Activated T-helper 1 cell treated with anti-CD3 and anti-CD28 coated beads, Interleukin-12 subunit alpha, Interleukin-12 subunit beta, Interleukin-2, Interleukin-4 antibody, amounts not matched to agents 30 ng/mL and 10 ng/mL and 1 ng/mL, durations not matched to agents 14 hours and 24 hours and 36 hours (primary cell): ENCODE data around the gene RHBDF2. TPM values are rescaled to one million over a fixed set of nuclear protein-coding genes. Genes with fewer than 3 reads are reported as not detected.

Experiments used
- DNase-seq: peaks from one replicate; pipeline ENCODE4 v3.0.0; 2021; ENCODE audit warnings: low spot score
- H3K27ac Mint-ChIP-seq: one replicate; pipeline ENCODE4 v1.8.0; 2021; ENCODE audit warnings: mild to moderate bottlenecking, mixed read lengths
- H3K27me3 Mint-ChIP-seq: one replicate; pipeline ENCODE4 v1.8.0; 2022; ENCODE audit warnings: mild to moderate bottlenecking, moderate library complexity, mixed read lengths; ENCODE audit not compliant: insufficient read depth
- H3K36me3 Mint-ChIP-seq: one replicate; pipeline ENCODE4 v1.8.0; 2021; ENCODE audit warnings: low read depth, mixed read lengths
- H3K4me1 Mint-ChIP-seq: one replicate; pipeline ENCODE4 v1.8.0; 2021; ENCODE audit warnings: low read depth, mixed read lengths
- H3K4me3 Mint-ChIP-seq: one replicate; pipeline ENCODE4 v1.8.0; 2021; ENCODE audit warnings: mild to moderate bottlenecking, moderate library complexity, mixed read lengths
- H3K9me3 Mint-ChIP-seq: one replicate; pipeline ENCODE4 v1.8.0; 2021; ENCODE audit warnings: mixed read lengths
- intact Hi-C: fragments of 100-400 bp; cut with micrococcal nuclease; formaldehyde crosslinking; loops from one replicate; pipeline ENCODE4 v1.15.1; 2024
- total RNA-seq: library from RNA; stranded (reverse); gene quantifications from 2 replicates; pipeline ENCODE4 v1.2.3, GENCODE V29; 2022

RHBDF2 gene
- total RNA-seq, 1 donor from 2014 or later = 53.7 TPM

DNA sequence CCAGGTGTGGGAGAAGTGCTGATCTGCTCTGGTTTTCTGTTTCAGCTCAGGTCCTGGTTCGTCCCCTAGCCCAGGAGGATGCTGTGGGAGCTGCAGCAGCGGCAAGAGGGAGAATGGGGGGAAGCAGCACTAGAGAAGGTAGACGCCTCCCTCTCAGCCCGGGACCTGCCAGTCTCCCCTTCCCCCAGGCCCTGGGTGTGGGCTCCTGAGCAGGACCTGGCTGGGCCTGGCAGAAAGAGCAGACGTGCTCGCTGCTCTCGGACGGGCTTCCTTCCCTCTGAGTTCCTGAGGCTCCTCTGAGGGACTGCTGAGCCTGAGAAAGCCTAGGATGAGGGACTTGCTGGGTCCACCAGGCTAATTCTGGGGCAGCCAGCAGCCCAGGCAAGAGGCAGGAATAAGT lies 41.8 kb upstream of the RHBDF2 start:
- Mint-ChIP-seq H3K4me1 (no peaks in the 10 kb centered on the region), H3K36me3 (peaks cover 3% of the 10 kb centered on the region), H3K9me3 (no peaks in the 10 kb centered on the region), H3K27me3 (peaks cover 27% of the 10 kb centered on the region), H3K27ac (no peak overlapping the region), H3K4me3 (no peak overlapping the region)
- intact Hi-C loops = no loop called here
- DNase-seq = no peak

DNA sequence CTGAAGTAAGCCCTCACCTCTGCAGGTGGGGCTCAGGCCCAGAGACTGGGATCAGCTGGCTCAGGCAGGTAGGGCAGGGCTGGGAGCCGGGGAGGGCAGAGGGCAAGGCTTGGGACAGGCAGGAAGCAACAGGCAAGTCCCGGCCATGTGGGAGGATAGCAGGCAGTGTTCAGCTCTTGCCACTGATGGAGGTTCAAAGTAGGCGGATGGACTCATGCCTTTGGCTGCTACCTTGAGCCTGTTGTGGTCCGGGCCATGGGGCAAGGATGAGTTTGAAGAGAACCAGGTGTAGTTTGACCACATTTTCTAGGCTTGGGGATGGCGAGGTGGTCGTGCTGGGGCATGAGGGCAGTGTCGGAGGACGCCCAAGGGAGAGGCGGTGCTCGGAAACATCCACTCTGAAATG lies 41.3 kb upstream of the RHBDF2 start:
- Mint-ChIP-seq H3K4me1 (no peaks in the 10 kb centered on the region), H3K36me3 (peaks cover 3% of the 10 kb centered on the region), H3K9me3 (no peaks in the 10 kb centered on the region), H3K4me3 (no peak overlapping the region), H3K27me3 (peaks cover 27% of the 10 kb centered on the region), H3K27ac (no peak overlapping the region)
- intact Hi-C loops = no loop called here
- no peak for DNase-seq

DNA sequence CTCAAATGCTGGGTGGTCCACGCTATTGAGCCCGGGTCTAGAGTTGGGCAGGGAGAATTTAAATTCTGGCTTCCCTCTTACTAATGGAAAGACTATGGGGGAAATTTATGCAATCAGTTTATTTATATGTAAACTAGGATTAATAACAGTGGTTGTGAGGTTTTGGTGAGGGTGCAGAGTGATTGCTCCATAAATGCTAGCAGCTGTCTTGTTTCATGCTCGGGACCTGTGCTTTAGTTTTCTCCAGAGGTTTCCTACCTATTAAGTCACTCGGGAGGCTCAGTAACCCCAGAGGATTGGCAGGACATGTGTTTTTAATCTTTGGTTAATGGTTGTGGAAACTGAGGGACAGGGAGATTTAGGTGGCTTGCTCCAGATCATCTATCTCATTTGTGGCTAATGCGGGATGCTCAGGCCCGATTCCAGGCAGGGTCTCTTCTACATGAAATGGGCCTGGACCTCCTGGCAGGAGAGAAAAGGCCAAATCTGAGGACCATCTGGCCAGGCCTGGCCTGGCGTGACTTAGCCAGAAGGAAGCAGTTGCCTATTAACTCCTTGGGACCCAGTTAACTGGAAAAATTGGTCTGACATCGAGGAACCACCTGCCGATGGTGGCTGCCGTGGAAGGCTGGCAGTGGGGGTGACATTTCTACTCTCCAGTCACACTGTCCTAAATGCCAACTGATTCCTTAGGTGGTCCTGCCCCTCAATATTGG lies 40.7 kb upstream of the RHBDF2 start:
- H3K4me1 Mint-ChIP-seq = no peaks in the 10 kb centered on the region
- H3K27ac Mint-ChIP-seq = no peak overlapping the region

DNA sequence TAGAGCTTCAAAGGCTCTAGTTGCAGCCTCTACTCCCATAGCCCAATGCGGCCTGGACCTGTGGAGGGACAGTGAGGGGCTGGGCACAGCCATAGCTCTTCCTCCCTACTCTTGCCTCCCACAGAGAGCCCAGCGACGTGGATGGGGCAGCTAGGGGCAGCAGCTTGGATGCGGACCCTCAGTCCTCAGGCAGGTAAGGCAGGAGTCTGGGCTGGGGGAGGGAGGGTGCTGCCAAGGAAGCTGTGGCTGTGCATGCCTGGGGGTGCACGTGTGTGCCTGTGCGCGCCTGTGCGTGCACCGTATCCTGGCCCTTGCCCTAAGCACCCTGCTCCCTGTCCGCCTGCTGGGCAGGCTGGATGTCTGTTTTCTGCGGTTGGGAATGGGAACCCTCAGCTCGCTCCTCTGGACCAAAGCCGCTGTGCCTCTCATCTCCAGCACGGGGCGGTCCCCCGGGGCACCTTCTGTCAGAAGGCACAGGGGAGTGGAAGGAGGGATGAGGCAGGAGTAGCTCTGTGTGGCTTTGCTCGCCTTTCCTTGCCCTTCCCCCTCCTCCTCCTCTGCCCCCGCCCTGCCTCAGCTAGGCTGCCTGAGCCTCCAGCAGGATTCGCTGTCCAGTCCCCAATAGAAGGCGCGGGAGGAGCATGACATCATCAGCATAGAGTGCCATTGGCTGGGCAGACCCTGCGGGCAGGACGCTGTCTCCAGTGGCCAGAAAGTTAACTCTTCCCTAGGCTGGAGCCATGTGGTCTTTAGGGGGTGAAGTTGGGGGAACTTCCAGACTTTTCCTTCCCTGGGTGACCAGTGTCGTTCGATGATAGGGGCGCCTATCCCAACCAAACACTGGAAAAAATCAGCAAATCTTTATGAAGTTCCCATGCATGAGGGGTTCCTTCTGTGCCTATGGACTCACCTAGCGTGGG lies 39.4 kb upstream of the RHBDF2 start:
- Mint-ChIP-seq H3K27me3 (peaks cover 40% of the 10 kb centered on the region), H3K9me3 (no peaks in the 10 kb centered on the region), H3K4me3 (no peak overlapping the region), H3K27ac (no peak overlapping the region), H3K36me3 (peaks cover 3% of the 10 kb centered on the region), H3K4me1 (no peaks in the 10 kb centered on the region)
- intact Hi-C loops = no loop called here
- DNase-seq = peak; percentile 29

More for the DNA sequence above, 40.7 kb upstream of the RHBDF2 start:
- no peak for DNase-seq
- Mint-ChIP-seq H3K27me3 (peaks cover 28% of the 10 kb centered on the region), H3K36me3 (peaks cover 3% of the 10 kb centered on the region), H3K4me3 (no peak overlapping the region), H3K9me3 (no peaks in the 10 kb centered on the region)
- intact Hi-C loops = no loop called here

DNA sequence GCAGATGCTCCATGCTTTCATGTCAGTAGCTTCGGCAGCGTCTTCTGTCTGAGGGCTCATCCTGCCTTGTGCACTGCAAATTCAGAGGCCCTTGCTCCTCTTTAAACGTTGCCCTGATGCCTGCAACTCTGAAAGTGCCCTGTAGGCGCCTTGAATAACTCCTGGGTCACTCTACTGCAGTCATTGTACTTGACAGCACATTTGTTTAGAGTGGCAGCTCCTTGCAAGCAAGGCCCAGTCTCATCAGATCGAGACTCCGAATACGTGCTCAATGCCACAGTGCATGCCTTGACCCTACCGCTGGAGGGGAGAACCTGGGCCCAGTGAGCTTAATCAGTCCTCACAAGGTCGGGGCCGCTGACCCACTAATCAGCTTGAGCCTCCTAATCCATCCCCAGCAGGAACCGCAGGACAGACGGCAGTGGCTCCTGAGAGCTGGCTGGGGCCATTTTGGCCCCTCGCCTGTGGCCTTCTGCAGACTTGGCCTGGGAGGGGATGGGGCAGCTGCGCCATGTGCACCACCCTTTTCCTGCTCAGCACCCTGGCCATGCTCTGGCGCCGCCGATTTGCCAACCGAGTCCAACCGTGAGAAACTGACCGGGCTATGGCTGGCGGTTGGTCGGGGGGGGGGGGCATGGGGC lies 38.5 kb upstream of the RHBDF2 start, which contains the start of gene PRCD:
PRCD (plus strand) TSS at position 414 of the 641 bp plus-strand sequence; CDS start at position 512, 98 bp downstream.
- H3K9me3 Mint-ChIP-seq = no peaks in the 10 kb centered on the region
- H3K27ac Mint-ChIP-seq = peak within 1 kb of the TSS; percentile 40
- H3K4me3 Mint-ChIP-seq = no peak within 1 kb of the TSS
- intact Hi-C loops = no loop called here
- H3K27me3 Mint-ChIP-seq = peaks cover 45% of the 10 kb centered on the region
- peaks cover 3% of the 10 kb centered on the region for H3K36me3 Mint-ChIP-seq
- no peak for DNase-seq
- H3K4me1 Mint-ChIP-seq = no peaks in the 10 kb centered on the region

DNA sequence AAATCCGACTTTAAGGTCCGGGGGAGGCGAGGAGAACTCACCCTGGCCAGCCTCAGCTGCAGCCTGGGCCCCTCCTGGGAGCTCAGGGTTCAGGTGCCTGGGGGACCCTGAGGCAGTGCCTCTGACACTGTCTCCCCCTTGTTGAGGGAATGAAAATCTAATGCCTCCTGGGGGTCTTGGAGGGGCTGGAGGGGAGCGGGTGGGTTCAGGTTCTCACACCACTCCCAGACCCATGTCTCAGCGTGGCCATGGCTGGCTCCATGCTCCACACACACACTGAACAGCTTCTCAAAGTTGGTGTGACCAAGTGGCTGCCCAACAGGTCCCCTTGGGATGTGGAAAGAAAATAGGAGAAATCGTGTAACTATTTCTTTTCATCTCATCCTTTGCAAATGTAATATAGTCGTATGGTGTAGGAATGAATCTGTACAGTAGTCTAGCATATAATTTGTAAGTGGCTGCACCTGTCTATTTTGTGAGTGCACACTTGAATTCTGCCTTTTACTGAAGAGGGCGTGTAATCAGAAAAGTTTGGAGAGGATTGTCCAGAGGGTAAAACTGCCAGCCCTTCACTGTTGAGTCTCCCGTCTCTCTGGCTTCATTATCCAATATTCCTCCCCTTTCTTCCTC lies 37.8 kb upstream of the RHBDF2 start:
- DNase-seq = no peak
- H3K36me3 Mint-ChIP-seq = peaks cover 3% of the 10 kb centered on the region
- H3K27ac Mint-ChIP-seq = peak overlapping the region; percentile 40
- H3K4me1 Mint-ChIP-seq = no peaks in the 10 kb centered on the region
- no peak overlapping the region for H3K4me3 Mint-ChIP-seq
- intact Hi-C loops = no loop called here
- peaks cover 47% of the 10 kb centered on the region for H3K27me3 Mint-ChIP-seq
- H3K9me3 Mint-ChIP-seq = no peaks in the 10 kb centered on the region

DNA sequence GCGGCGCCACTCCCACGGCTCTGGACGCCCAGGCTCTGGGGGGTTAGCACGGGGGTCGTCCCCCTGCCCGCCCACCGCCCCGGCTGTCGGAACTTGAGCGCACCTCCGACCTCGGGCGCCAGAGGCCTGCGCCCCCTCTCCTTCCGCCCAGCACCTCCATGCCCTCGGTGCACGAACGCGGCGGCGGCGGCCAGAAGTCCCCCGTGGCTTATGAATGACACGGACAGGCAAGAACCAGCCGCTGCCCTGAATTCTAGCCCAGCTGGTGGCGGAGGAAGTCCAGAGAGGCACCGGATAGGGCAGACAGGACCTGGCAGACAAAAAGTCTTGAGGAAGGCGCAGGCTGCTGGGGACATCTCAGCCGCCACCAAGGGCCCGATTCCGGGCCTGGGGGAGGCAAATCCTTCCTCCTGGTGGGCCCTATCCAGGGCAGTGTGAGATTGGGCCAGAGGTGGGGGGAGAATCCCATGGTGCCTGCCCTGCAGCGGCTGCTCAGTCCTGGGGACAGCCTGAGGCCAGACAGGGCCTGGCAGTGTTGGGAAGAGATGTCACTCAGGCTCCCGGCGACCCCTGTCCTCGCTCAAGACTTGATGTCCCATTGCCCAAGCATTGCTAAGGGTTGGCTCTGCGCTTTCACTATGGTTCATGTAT lies 37.2 kb upstream of the RHBDF2 start:
- DNase-seq = no peak
- H3K27ac Mint-ChIP-seq = peak overlapping the region; percentile 40
- intact Hi-C loops = no loop called here
- H3K4me3 Mint-ChIP-seq = no peak overlapping the region
- no peaks in the 10 kb centered on the region for H3K9me3 Mint-ChIP-seq
- peaks cover 45% of the 10 kb centered on the region for H3K27me3 Mint-ChIP-seq
- H3K36me3 Mint-ChIP-seq = peaks cover 3% of the 10 kb centered on the region
- no peaks in the 10 kb centered on the region for H3K4me1 Mint-ChIP-seq

DNA sequence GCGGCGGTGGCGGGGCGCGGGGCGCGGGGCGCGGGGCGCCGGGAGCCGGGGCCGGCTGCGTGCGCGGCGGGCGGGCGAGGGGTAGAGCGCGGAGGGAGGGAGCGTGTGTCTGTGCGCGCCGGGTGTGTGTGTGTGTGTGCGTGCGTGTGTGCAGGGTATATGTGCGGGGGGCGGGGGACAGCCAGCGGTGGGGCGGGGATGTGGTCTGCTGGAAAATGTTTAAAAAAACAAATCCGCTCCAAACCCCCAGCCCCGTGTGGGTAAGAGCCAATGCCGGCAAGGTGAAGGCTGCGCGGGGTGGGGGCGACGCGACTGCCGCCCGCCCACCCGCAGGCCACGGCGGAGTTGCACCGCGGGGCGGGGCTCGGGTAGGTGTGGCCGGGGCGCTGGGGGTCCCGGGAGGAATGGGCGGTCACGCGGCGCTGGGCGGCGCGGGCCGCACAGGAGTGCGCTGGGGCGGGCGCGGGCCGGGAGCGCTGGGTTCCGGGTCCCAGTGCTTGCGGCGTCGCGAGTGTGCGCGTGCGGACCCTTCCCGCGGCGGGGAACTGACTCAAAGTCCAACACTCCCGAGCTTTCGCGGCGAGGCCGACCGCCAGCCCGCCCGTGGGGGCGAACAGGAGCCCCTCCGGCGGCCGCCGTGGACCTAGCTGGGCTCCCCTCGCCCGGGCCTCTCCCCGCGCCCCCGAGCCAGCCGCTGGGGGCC lies 36.5 kb upstream of the RHBDF2 start, which contains the start of gene CYGB:
CYGB (minus strand) TSS at position 132 of the 703 bp plus-strand sequence. CDS start 167 bp downstream, outside the sequence.
- Mint-ChIP-seq H3K4me1 (no peaks in the 10 kb centered on the region), H3K27ac (no peak within 1 kb of the TSS), H3K36me3 (peaks cover 3% of the 10 kb centered on the region), H3K9me3 (no peaks in the 10 kb centered on the region), H3K4me3 (no peak within 1 kb of the TSS), H3K27me3 (peaks cover 43% of the 10 kb centered on the region)
- no peak for DNase-seq
- intact Hi-C loops = no loop called here

DNA sequence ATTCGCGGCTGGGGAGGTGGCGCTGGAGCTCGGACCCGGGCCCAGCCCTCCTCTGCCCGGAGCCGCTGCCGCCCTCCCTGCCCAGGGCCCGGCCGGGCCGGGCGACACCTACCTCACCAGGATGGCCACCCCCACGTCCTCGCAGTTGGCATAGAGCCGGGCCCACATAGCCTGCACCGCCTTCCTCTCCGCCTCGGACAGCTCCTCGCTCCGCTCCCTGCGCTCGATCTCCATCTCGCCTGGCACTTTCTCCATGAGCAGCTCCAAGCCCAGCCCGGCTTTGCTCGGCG lies 36.0 kb upstream of the RHBDF2 start:
- intact Hi-C loops = no loop called here
- no peaks in the 10 kb centered on the region for H3K9me3 Mint-ChIP-seq
- H3K36me3 Mint-ChIP-seq = peaks cover 3% of the 10 kb centered on the region
- H3K27me3 Mint-ChIP-seq = peaks cover 43% of the 10 kb centered on the region
- H3K4me1 Mint-ChIP-seq = no peaks in the 10 kb centered on the region
- no peak overlapping the region for H3K4me3 Mint-ChIP-seq
- H3K27ac Mint-ChIP-seq = no peak overlapping the region
- no peak for DNase-seq

DNA sequence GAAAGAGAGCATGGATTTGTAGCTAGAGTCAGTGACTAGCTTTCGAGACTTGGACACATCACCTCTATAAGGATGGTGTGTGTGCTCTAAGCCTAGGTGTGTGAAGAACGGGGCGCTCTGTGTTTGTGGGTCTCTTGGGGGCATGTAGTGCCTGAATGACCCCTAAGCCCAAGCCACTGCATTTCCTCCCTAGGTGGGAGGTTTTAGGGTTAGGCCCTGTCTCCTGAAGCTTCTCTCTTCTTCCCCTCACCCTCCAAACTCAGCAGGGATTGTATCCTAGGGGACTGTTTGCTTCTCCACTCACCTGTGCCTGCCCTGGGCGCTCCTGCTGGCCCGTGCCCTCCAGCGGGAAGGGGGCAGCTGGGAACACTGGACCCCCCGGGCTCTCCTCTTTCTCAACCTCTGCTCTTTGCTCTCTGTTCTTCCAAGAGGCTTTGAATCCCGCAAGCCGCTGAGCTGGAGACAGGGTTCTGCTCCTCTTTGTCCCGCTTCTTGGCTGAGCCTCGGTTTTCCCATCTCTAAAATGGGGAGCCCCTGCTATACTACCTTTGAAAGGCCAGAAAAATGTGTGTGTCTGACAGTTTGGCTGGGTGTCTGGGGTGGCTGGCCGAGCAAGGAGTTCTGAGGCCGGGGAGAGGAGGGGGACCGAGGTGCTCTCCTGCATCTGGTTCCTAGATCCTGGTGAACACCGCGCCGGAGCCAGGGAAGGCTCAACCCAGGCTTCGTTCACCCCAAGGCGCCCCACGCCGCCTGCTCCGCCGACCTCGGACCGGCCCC lies 35.5 kb upstream of the RHBDF2 start:
- Mint-ChIP-seq H3K27me3 (peaks cover 43% of the 10 kb centered on the region), H3K4me1 (no peaks in the 10 kb centered on the region), H3K36me3 (peaks cover 3% of the 10 kb centered on the region), H3K9me3 (no peaks in the 10 kb centered on the region), H3K4me3 (no peak overlapping the region), H3K27ac (no peak overlapping the region)
- intact Hi-C loops = no loop called here
- no peak for DNase-seq

DNA sequence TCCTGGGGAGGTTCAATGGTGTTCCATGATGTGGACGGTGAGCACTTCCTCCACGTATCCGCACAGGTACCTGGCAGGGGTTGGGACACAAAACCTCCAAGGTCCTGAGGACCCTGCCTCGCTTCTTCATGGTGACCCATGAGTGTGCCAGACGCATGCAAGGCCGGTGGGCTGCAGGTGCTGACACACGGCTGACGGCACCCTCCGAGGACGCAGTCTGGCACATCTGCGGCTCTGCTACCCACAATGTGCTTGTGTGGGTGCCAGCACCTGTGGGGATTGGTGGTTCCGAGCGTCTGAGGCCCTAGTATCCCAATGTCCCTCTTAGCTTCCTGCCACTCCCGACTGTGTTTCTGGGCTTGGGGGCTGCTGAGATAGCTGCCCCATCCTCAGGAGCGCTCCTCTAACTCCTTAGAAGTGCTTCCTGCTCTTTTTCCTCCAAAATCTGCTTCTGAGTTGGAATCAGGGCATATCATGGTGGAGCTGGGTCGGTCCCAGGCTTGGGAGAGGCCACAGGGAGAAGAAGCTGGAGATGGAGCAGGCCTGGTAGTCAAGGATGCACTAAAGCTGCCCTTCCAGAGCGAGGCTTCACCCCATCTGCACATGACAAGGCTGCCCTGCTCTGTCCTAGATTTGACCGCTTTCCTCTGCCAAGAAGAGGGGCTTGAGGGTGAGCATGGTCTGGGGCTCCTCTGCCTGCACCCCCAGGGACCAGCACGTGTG lies 34.7 kb upstream of the RHBDF2 start:
- no peak for DNase-seq
- Mint-ChIP-seq H3K27ac (no peak overlapping the region), H3K27me3 (peaks cover 43% of the 10 kb centered on the region), H3K4me3 (no peak overlapping the region), H3K36me3 (peaks cover 3% of the 10 kb centered on the region), H3K9me3 (no peaks in the 10 kb centered on the region), H3K4me1 (no peaks in the 10 kb centered on the region)
- intact Hi-C loops = no loop called here
